ENCODE measurements around the gene ZNHIT1. TPM values are rescaled to one million over a fixed set of nuclear protein-coding genes. Genes with fewer than 3 reads are reported as not detected.

Gene ZNHIT1
- total and polyA plus RNA-seq, 8 donors, result 25.7 to 92.3 (median 35.5) TPM

GRCh38 chr7:101205901-101206664, 11.9 kb upstream of the ZNHIT1 start:
- no peak for TF ChIP-seq CTCF (IDR thresholded peaks at IDR 0.05)
- Histone ChIP-seq H3K27ac (no peak overlapping the region), H3K9me3 (no peaks in the 10 kb centered on the region), H3K36me3 (peaks cover 0 to 7% (median 3%) of the 10 kb centered on the region in 3 donors), H3K4me3 (no peak overlapping the region), H3K27me3 (peaks cover 0 to 2% (median 0%) of the 10 kb centered on the region in 4 donors), H3K4me1 (peaks cover 0 to 3% (median 0%) of the 10 kb centered on the region in 3 donors)
- WGBS, 2 donors, result 87 to 89% methylated on average over 32 of the region's 32 CpGs
- no peak for ATAC-seq
- intact Hi-C loops (cut with DNase I), result no loop called here
- no peak for FAIRE-seq
- no peak for DNase-seq

DNA sequence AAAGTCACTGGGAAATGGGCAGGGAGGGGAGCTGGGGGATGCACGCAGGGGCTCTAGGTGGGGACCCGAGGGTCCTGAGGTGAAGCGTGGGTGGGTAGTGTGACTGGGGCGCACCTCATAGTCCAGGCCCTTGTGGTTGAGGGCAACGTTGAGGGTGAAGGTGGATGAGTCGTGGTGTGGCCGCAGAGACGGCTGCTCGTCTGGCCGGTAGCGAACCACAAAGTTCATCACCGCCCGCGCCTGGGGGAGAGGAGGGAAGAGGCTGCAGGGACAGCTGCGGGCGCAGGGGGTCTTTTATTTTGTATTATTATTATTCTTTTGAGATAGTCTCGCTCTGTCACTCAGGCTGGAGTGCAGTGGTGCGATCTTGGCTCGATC, 11.3 kb upstream of the ZNHIT1 start:
- no peaks in the 10 kb centered on the region for H3K9me3 ChIP-seq
- H3K4me1 ChIP-seq, result peaks cover 0 to 3% (median 0%) of the 10 kb centered on the region in 3 donors
- FAIRE-seq (no peak), DNase-seq (no peak), ATAC-seq (no peak)
- TF ChIP-seq CTCF (IDR thresholded peaks at IDR 0.05), result no peak
- H3K27ac ChIP-seq, result no peak overlapping the region
- H3K4me3 ChIP-seq, result no peak overlapping the region
- 87 to 88% methylated on average over 19 of the region's 19 CpGs for WGBS, 2 donors
- peaks cover 0 to under 1% (median 0%) of the 10 kb centered on the region in 4 donors for H3K27me3 ChIP-seq
- intact Hi-C loops (cut with DNase I), result no loop called here
- peaks cover 3 to 13% (median 3%) of the 10 kb centered on the region in 3 donors for H3K36me3 ChIP-seq

DNA sequence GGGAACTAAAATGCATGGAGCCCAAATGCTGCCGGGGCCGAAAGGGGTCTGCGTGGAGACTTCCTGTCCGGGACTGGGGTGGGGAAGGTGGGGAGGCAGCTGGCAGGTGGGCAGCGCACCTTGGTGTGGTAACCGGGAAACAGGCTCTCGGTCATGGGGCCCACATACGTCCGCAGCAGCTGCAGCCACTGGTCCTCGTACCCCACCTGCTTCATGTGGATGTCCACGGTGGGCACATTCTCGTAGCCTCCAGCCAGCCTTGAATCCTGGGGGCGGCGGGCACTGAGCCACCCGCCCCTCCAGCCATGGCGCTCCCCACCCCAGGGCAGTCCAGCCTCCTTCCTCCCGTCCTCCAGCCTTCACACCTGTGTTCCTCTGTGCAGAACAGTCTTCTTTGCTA, 10.5 kb upstream of the ZNHIT1 start:
- H3K27ac ChIP-seq, result no peak overlapping the region
- TF ChIP-seq CTCF (IDR thresholded peaks at IDR 0.05), result no peak
- 92 to 95% methylated on average over 17 of the region's 17 CpGs for WGBS, 2 donors
- H3K4me3 ChIP-seq, result no peak overlapping the region
- FAIRE-seq (no peak), DNase-seq (no peak), ATAC-seq (no peak)
- H3K4me1 ChIP-seq, result no peaks in the 10 kb centered on the region
- H3K9me3 ChIP-seq, result no peaks in the 10 kb centered on the region
- H3K36me3 ChIP-seq, result peaks cover 3 to 21% (median 3%) of the 10 kb centered on the region in 3 donors
- no peaks in the 10 kb centered on the region for H3K27me3 ChIP-seq
- intact Hi-C loops (cut with DNase I), result no loop called here

DNA sequence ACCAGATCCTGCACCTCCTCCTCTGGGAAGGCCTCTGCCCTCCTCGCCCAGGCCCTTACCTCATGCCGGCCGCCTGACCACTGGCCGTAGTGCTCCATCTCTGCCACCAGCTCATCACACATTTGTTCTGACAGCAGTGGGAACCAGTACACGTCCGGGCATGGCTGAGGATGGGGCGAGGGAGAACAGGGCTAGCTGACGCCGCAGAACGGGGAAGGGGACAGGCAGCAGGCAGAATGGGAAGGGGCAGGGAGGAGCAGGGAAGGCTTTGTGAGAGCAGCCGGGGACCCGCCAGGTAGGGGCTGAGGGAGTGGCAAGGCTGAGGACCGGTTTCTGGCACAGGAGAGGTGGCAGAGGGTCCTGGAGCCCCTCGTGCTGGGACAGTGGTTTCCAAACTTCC, 9.2 kb upstream of the ZNHIT1 start:
- Histone ChIP-seq H3K4me3 (no peak overlapping the region), H3K36me3 (peaks cover 3 to 21% (median 3%) of the 10 kb centered on the region in 3 donors), H3K27me3 (no peaks in the 10 kb centered on the region), H3K9me3 (no peaks in the 10 kb centered on the region), H3K27ac (no peak overlapping the region), H3K4me1 (no peaks in the 10 kb centered on the region)
- no peak for ATAC-seq
- no peak for DNase-seq
- FAIRE-seq, result no peak
- WGBS, 2 donors, result 95% methylated on average over 14 of the region's 14 CpGs
- no peak for TF ChIP-seq CTCF (IDR thresholded peaks at IDR 0.05)
- intact Hi-C loops (cut with DNase I), result no loop called here

DNA sequence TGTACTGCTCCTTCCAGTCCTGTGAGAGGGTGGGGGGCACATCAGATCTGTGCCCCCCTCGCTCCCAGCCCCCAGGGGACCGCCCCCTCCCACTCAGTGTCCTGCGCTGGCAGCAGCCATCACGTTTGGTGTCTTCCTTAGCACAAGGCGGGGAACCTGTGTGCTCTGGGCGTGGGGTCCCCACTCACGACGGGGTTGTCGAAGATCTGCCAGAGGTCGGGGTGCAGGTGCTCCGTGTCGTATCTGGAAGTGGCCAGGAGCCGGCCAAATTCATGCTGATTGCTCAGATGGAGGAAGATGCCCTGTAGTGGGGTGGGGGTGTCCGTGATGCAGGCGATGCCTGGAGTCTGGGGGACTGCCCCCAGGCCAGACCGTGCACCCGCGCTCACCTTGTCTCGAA, 7.8 kb upstream of the ZNHIT1 start:
- H3K4me3 ChIP-seq, result no peak overlapping the region
- H3K27ac ChIP-seq, result no peak overlapping the region
- H3K9me3 ChIP-seq, result no peaks in the 10 kb centered on the region
- DNase-seq (peak in 1 of 6 donors; percentile 64), ATAC-seq (no peak), FAIRE-seq (no peak)
- WGBS, 2 donors, result 93 to 94% methylated on average over 19 of the region's 19 CpGs
- H3K4me1 ChIP-seq, result peaks cover 0 to 5% (median 4%) of the 10 kb centered on the region in 3 donors
- TF ChIP-seq CTCF (IDR thresholded peaks at IDR 0.05), result no peak
- intact Hi-C loops (cut with DNase I), result no loop called here
- peaks cover 3 to 21% (median 3%) of the 10 kb centered on the region in 3 donors for H3K36me3 ChIP-seq
- H3K27me3 ChIP-seq, result no peaks in the 10 kb centered on the region

Data from pancreas (tissue), 10 donors.